ACC112 (cell line): ENCODE data around the gene AOAH.
"Not testable (repeated sequence)": the region's sequence is repeated elsewhere in the genome, so short reads cannot be mapped to it uniquely, and the experiment has no call there.

Source experiments
- H2AFZ ChIP-seq: fragments of 200-600 bp; sonication (generic); one replicate; pipeline ENCODE4 v1.6.0; 2017; ENCODE audit warnings: antibody characterized with exemption, low read length; ENCODE audit not compliant: unreplicated experiment
- H3K27ac ChIP-seq: fragments of 200-600 bp; sonication (generic); 2 replicates; pipeline ENCODE4 v1.5.1; 2014; ENCODE audit warnings: low read depth, mild to moderate bottlenecking, antibody characterized with exemption, low read length, moderate library complexity
- H3K27me3 ChIP-seq: fragments of 200-600 bp; sonication (generic); 2 replicates; pipeline ENCODE4 v1.6.1; 2014; ENCODE audit warnings: mild to moderate bottlenecking, antibody characterized with exemption, low read length, moderate library complexity, mixed read lengths; ENCODE audit not compliant: insufficient read depth
- H3K36me3 ChIP-seq: fragments of 200-600 bp; sonication (generic); 2 replicates; pipeline ENCODE4 v1.6.1; 2016; ENCODE audit warnings: mild to moderate bottlenecking, antibody characterized with exemption, low read length, moderate library complexity, mixed read lengths; ENCODE audit not compliant: insufficient read depth
- H3K4me1 ChIP-seq: fragments of 200-600 bp; sonication (generic); one replicate; pipeline ENCODE4 v1.6.1; 2016; ENCODE audit warnings: low read length, mixed read lengths; ENCODE audit not compliant: insufficient read depth, unreplicated experiment, control insufficient read depth
- H3K4me3 ChIP-seq: fragments of 200-600 bp; sonication (generic); 2 replicates; pipeline ENCODE4 v1.5.1; 2014; ENCODE audit warnings: mild to moderate bottlenecking, low read depth, low read length
- H3K79me2 ChIP-seq: fragments of 200-600 bp; sonication (generic); one replicate; pipeline ENCODE4 v1.6.0; 2016; ENCODE audit warnings: low read length; ENCODE audit not compliant: control insufficient read depth, unreplicated experiment, insufficient read depth

Gene AOAH

DNA sequence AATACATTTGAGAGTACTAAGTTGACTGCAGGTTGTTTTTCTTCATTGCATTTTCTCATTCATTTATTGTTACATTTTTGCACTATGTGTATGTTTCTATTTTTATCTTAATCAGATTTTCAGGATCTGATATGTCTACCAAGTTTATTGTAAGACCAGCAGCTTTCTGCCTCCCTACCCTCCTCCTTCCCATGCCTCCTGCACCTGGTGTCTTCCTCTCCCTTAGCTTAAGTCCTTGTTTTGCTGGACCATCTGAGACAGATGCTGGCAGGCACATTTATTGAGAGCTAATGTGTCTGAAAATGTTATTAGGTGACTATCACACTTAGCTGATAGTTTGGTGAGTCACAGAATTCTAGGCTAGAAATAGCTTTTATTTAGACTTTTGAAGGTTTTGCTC lies 255.1 kb downstream of the AOAH start:
- Histone ChIP-seq H3K79me2 (no peaks in the 10 kb centered on the region), H3K27ac (no peak overlapping the region), H3K27me3 (peaks cover 7% of the 10 kb centered on the region; the same call in 1 of the 2 replicates), H3K4me3 (no peak overlapping the region), H2AFZ (no peak overlapping the region), H3K36me3 (no peaks in the 10 kb centered on the region), H3K4me1 (peaks cover 5% of the 10 kb centered on the region)

DNA sequence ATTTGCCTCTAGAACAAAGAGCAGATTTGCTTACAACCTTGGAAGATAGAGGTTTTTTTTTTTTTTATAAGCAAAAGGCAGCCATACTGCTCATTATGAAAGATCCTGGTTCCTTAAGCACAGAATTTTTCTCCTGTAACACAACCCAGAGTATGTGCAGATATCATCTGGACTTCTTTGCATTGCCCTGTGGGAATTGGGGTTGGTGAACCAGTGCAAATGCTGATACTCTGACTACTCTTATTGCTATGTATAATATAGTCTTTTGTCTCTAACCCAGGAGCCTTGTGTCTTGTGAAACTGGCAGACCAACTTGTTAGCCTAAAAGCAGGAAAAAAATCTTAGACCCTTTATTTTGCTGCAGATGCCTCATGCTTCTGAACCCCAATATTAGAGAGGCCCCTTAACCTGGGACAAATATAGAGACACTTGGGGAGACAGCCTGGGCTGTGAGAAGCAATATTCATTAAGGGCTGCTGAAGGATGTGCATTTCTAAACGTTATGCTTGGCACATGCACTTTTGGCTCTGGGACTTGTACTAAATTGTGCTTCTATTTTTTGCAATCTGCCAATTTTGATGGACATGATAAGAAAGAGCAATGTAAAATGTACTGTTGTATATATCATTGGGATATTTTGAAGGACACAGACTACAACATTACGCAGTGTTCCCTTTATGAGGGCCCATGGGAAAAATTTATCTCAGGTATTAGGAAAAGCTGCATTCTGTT lies 255.8 kb downstream of the AOAH start:
- Histone ChIP-seq H3K4me3 (no peak overlapping the region), H2AFZ (no peak overlapping the region), H3K79me2 (no peaks in the 10 kb centered on the region), H3K27me3 (peaks cover 11% of the 10 kb centered on the region; the same call in 1 of the 2 replicates), H3K4me1 (no peaks in the 10 kb centered on the region), H3K36me3 (no peaks in the 10 kb centered on the region), H3K27ac (no peak overlapping the region)

DNA sequence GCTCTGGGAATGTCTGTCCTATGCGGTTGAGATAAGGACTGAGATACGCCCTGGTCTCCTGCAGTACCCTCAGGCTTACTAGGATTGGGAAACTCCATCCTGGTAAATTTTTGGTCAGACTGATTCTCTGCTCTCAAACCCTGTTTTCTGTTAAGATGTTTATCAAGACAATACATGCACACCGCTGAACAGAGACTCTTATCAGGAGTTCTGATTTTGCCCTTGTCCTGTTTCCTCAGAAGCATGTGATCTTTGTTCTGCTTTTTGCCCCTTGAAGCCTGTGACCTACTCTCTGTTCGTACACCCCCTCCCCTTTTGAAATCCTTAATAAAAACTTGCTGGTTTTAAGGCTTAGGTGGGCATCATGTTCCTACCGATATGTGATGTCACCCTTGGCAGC lies 258.3 kb downstream of the AOAH start:
- not testable (repeated sequence) for H2AFZ ChIP-seq

DNA sequence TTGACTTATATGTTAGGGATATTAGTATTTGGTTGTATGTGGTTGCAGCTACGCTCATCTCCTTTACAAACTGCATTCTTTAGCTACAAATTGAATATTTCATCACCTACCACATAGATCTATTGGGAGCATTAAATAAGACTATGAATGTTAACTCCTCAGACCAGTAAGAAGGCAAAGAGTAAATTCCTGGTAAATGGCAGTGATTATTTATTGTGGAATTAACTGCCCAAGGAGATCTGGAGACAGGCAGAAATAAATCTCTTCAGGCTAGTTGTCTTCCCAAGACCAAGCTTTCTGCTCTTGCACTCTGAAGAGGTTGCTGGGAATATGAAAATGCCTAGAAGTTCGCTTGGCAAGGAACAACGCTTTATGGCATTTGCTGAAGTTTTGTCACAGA lies 260.0 kb downstream of the AOAH start:
- Histone ChIP-seq H2AFZ (no peak overlapping the region), H3K79me2 (no peaks in the 10 kb centered on the region), H3K27ac (no peak overlapping the region), H3K27me3 (peaks cover 16% of the 10 kb centered on the region), H3K4me1 (no peaks in the 10 kb centered on the region), H3K4me3 (no peak overlapping the region), H3K36me3 (no peaks in the 10 kb centered on the region)

More for the DNA sequence above, 258.3 kb downstream of the AOAH start:
- H3K27ac ChIP-seq, H3K4me3 ChIP-seq, H3K4me1 ChIP-seq, H3K79me2 ChIP-seq, H3K36me3 ChIP-seq: not testable (repeated sequence)
- peaks cover 16% of the 10 kb centered on the region for H3K27me3 ChIP-seq
